Calu3 (cell line): ENCODE results near the gene SHPK. TPM values are rescaled to one million over a fixed set of nuclear protein-coding genes. Genes with fewer than 3 reads are reported as not detected.

ENCODE experiments used
- BruUV-seq: library from RNA; stranded (reverse); fragments of 400-500 nt; replicated peaks from 2 replicates; lab custom pipeline; 2021; lab: Mats Ljungman, UMichigan
- CTCF ChIA-PET: fragments of 300-600 bp; sonication (Branson Sonifier 250); formaldehyde crosslinking; loops from one replicate; lab custom pipeline; 2022; ENCODE audit warnings: antibody characterized with exemption; lab: Charles Lee
- DNase-seq: peaks from one replicate; pipeline ENCODE4 v3.0.0; 2022
- H3K27ac Mint-ChIP-seq: one replicate; pipeline ENCODE4 v1.8.0; 2022; ENCODE audit warnings: mixed read lengths; ENCODE audit not compliant: unreplicated experiment
- H3K27me3 Mint-ChIP-seq: one replicate; pipeline ENCODE4 v1.8.0; 2022; ENCODE audit warnings: mixed read lengths; ENCODE audit not compliant: unreplicated experiment
- H3K36me3 Mint-ChIP-seq: one replicate; pipeline ENCODE4 v1.8.0; 2022; ENCODE audit warnings: mild to moderate bottlenecking, moderate library complexity, mixed read lengths; ENCODE audit not compliant: insufficient read depth, unreplicated experiment
- H3K4me1 Mint-ChIP-seq: one replicate; pipeline ENCODE4 v1.8.0; 2022; ENCODE audit warnings: mild to moderate bottlenecking, low read depth, mixed read lengths; ENCODE audit not compliant: unreplicated experiment
- H3K4me3 Mint-ChIP-seq: one replicate; pipeline ENCODE4 v1.8.0; 2022; ENCODE audit warnings: mild to moderate bottlenecking, low read depth, moderate library complexity, mixed read lengths; ENCODE audit not compliant: unreplicated experiment
- H3K9me3 Mint-ChIP-seq: one replicate; pipeline ENCODE4 v1.8.0; 2022; ENCODE audit warnings: low read depth, mixed read lengths; ENCODE audit not compliant: unreplicated experiment
- CTCF ChIP-seq: fragments of 200-600 bp; IDR thresholded peaks from one replicate; pipeline ENCODE4 v1.8.0; 2022; ENCODE audit warnings: antibody characterized with exemption; ENCODE audit not compliant: unreplicated experiment
- intact Hi-C: fragments of 100-400 bp; cut with micrococcal nuclease; formaldehyde crosslinking; loops from one replicate; pipeline ENCODE4 v1.10.0; 2022; ENCODE audit not compliant: unreplicated experiment
- total RNA-seq: library from RNA; stranded (reverse); gene quantifications from 2 replicates; pipeline ENCODE4 v1.2.3, GENCODE V29; 2022

Gene SHPK
- total RNA-seq, 1 experiment from 2014 or later, result 9.4 TPM

GRCh38 chr17:3621146-3621720 is 14.8 kb downstream of the SHPK start:
- intact Hi-C loops, result no loop called here
- Mint-ChIP-seq H3K4me3 (no peak overlapping the region), H3K9me3 (no peaks in the 10 kb centered on the region), H3K27ac (no peak overlapping the region), H3K27me3 (no peaks in the 10 kb centered on the region), H3K4me1 (no peaks in the 10 kb centered on the region), H3K36me3 (peaks cover 14% of the 10 kb centered on the region)
- no peak for TF ChIP-seq CTCF
- DNase-seq, result no peak
- CTCF ChIA-PET, result interaction anchor here (0.6 kb wide), 1 partner anchor 38 kb away, joined by 3 read pairs; no protein-coding TSS in a partner anchor
- BruUV-seq, result no TSS peak

GRCh38 chr17:3615160-3615870 is 20.7 kb downstream of the SHPK start:
- CTCF ChIA-PET, result no interaction called here
- no TSS peak for BruUV-seq
- H3K27ac Mint-ChIP-seq, result no peak overlapping the region
- no peak overlapping the region for H3K4me3 Mint-ChIP-seq
- no peaks in the 10 kb centered on the region for H3K27me3 Mint-ChIP-seq
- H3K4me1 Mint-ChIP-seq, result no peaks in the 10 kb centered on the region
- H3K36me3 Mint-ChIP-seq, result peaks cover 24% of the 10 kb centered on the region
- TF ChIP-seq CTCF, result no peak
- intact Hi-C loops, result no loop called here
- no peaks in the 10 kb centered on the region for H3K9me3 Mint-ChIP-seq
- DNase-seq, result no peak

GRCh38 chr17:3613124-3613523 is 22.9 kb downstream of the SHPK start:
- peaks cover 16% of the 10 kb centered on the region for H3K36me3 Mint-ChIP-seq
- BruUV-seq, result no TSS peak
- DNase-seq, result no peak
- H3K9me3 Mint-ChIP-seq, result no peaks in the 10 kb centered on the region
- H3K4me1 Mint-ChIP-seq, result no peaks in the 10 kb centered on the region
- intact Hi-C loops, result no loop called here
- H3K4me3 Mint-ChIP-seq, result no peak overlapping the region
- TF ChIP-seq CTCF, result no peak
- no peak overlapping the region for H3K27ac Mint-ChIP-seq
- no peaks in the 10 kb centered on the region for H3K27me3 Mint-ChIP-seq
- CTCF ChIA-PET, result no interaction called here

- no peaks in the 10 kb centered on the region for H3K27me3 Mint-ChIP-seq
- BruUV-seq, result no TSS peak
- TF ChIP-seq CTCF, result no peak
- H3K4me1 Mint-ChIP-seq, result no peaks in the 10 kb centered on the region
- intact Hi-C loops, result no loop called here
- no peaks in the 10 kb centered on the region for H3K9me3 Mint-ChIP-seq
- DNase-seq, result no peak
- CTCF ChIA-PET, result no interaction called here
- H3K36me3 Mint-ChIP-seq, result peaks cover 12% of the 10 kb centered on the region
- H3K4me3 Mint-ChIP-seq, result no peak overlapping the region
- no peak overlapping the region for H3K27ac Mint-ChIP-seq
These were observed 25.5 kb downstream of the SHPK start for GRCh38 chr17:3610523-3610922.
